ENCODE data around the gene E2F4. TPM values are rescaled to one million over a fixed set of nuclear protein-coding genes. Genes with fewer than 3 reads are reported as not detected.

The E2F4 gene
- total and polyA plus RNA-seq, 2 of the 13 experiments (the other 11 are each of a cell fraction or from before 2014, with no cell fraction given) = 84.8 to 91.2 TPM

DNA sequence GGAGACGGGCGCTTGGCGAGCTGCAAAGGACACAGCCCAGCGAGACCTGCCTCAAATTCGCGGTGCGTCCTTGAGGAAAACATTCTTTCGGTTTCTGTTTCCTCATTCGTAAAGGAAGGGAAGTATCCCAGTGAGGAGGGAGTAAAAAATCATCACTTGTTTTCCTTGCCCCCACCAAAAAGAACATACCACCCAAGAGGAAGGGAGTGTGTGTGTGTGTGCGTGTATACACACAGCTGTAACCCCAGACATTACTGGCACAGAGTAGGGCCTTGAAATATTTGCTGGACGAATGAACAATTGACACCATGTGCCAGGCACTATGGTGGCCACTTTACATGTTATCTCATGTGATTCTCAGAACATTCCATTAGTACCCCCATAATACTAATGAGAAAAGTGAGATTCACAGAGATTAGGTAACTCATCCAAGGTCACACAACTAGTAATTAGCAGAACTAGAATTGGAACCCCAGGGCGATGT, 6.3 kb upstream of the E2F4 start (continued):
- TF ChIP-seq, protein P1, sequence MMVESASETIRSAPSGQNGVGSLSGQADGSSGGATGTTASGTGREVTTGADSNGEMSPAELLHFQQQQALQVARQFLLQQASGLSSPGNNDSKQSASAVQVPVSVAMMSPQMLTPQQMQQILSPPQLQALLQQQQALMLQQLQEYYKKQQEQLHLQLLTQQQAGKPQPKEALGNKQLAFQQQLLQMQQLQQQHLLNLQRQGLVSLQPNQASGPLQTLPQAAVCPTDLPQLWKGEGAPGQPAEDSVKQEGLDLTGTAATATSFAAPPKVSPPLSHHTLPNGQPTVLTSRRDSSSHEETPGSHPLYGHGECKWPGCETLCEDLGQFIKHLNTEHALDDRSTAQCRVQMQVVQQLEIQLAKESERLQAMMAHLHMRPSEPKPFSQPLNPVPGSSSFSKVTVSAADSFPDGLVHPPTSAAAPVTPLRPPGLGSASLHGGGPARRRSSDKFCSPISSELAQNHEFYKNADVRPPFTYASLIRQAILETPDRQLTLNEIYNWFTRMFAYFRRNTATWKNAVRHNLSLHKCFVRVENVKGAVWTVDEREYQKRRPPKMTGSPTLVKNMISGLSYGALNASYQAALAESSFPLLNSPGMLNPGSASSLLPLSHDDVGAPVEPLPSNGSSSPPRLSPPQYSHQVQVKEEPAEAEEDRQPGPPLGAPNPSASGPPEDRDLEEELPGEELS (CRISPR knock-in tag; IDR thresholded peaks at IDR 0.05) = no peak
- TF ChIP-seq BRCA1 (CRISPR knock-in tag; IDR thresholded peaks at IDR 0.05) = no peak
- no peak for TF ChIP-seq TEAD3 (CRISPR knock-in tag; optimal IDR thresholded peaks at IDR 0.05; ENCODE audit: borderline replicate concordance)
- TF ChIP-seq MYC (CRISPR knock-in tag; IDR thresholded peaks at IDR 0.05; ENCODE audit: borderline replicate concordance) = no peak; the same call in 1 of the 2 replicates
- no peak for TF ChIP-seq NCOA1 (CRISPR knock-in tag; IDR thresholded peaks at IDR 0.05)
- TF ChIP-seq, protein P2, sequence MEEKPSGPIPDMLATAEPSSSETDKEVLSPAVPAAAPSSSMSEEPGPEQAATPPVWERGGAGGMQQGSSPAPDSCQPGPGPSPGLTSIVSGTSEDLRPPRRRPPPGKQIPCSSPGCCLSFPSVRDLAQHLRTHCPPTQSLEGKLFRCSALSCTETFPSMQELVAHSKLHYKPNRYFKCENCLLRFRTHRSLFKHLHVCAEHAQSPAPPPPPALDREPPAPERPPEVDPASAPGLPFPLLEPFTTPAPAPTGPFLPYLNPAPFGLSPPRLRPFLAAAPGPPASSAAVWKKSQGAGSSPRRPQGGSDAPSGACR (CRISPR knock-in tag; IDR thresholded peaks at IDR 0.05) = 0 out of 2 replicates have a peak, but pooled peaks have one; percentile 11
- no peak for TF ChIP-seq ZNF777 (CRISPR knock-in tag; IDR thresholded peaks at IDR 0.05)
- no peak for TF ChIP-seq LCORL (IDR thresholded peaks at IDR 0.05)
- peak; percentile 22; the same call in 1 of the 2 replicates for TF ChIP-seq LCORL (CRISPR knock-in tag; IDR thresholded peaks at IDR 0.05)
- TF ChIP-seq, protein P3, sequence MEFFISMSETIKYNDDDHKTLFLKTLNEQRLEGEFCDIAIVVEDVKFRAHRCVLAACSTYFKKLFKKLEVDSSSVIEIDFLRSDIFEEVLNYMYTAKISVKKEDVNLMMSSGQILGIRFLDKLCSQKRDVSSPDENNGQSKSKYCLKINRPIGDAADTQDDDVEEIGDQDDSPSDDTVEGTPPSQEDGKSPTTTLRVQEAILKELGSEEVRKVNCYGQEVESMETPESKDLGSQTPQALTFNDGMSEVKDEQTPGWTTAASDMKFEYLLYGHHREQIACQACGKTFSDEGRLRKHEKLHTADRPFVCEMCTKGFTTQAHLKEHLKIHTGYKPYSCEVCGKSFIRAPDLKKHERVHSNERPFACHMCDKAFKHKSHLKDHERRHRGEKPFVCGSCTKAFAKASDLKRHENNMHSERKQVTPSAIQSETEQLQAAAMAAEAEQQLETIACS (CRISPR knock-in tag; IDR thresholded peaks at IDR 0.05) = no peak
- no peak for TF ChIP-seq RXRB (CRISPR knock-in tag; IDR thresholded peaks at IDR 0.05; ENCODE audit: borderline replicate concordance)
- TF ChIP-seq, protein P4, sequence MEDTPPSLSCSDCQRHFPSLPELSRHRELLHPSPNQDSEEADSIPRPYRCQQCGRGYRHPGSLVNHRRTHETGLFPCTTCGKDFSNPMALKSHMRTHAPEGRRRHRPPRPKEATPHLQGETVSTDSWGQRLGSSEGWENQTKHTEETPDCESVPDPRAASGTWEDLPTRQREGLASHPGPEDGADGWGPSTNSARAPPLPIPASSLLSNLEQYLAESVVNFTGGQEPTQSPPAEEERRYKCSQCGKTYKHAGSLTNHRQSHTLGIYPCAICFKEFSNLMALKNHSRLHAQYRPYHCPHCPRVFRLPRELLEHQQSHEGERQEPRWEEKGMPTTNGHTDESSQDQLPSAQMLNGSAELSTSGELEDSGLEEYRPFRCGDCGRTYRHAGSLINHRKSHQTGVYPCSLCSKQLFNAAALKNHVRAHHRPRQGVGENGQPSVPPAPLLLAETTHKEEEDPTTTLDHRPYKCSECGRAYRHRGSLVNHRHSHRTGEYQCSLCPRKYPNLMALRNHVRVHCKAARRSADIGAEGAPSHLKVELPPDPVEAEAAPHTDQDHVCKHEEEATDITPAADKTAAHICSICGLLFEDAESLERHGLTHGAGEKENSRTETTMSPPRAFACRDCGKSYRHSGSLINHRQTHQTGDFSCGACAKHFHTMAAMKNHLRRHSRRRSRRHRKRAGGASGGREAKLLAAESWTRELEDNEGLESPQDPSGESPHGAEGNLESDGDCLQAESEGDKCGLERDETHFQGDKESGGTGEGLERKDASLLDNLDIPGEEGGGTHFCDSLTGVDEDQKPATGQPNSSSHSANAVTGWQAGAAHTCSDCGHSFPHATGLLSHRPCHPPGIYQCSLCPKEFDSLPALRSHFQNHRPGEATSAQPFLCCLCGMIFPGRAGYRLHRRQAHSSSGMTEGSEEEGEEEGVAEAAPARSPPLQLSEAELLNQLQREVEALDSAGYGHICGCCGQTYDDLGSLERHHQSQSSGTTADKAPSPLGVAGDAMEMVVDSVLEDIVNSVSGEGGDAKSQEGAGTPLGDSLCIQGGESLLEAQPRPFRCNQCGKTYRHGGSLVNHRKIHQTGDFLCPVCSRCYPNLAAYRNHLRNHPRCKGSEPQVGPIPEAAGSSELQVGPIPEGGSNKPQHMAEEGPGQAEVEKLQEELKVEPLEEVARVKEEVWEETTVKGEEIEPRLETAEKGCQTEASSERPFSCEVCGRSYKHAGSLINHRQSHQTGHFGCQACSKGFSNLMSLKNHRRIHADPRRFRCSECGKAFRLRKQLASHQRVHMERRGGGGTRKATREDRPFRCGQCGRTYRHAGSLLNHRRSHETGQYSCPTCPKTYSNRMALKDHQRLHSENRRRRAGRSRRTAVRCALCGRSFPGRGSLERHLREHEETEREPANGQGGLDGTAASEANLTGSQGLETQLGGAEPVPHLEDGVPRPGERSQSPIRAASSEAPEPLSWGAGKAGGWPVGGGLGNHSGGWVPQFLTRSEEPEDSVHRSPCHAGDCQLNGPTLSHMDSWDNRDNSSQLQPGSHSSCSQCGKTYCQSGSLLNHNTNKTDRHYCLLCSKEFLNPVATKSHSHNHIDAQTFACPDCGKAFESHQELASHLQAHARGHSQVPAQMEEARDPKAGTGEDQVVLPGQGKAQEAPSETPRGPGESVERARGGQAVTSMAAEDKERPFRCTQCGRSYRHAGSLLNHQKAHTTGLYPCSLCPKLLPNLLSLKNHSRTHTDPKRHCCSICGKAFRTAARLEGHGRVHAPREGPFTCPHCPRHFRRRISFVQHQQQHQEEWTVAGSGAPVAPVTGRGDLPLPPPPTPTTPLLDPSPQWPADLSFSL (CRISPR knock-in tag; IDR thresholded peaks at IDR 0.05) = no peak
- no peak for TF ChIP-seq ZNF83 (CRISPR knock-in tag; IDR thresholded peaks at IDR 0.05; ENCODE audit: borderline replicate concordance)
- TF ChIP-seq, protein P5, sequence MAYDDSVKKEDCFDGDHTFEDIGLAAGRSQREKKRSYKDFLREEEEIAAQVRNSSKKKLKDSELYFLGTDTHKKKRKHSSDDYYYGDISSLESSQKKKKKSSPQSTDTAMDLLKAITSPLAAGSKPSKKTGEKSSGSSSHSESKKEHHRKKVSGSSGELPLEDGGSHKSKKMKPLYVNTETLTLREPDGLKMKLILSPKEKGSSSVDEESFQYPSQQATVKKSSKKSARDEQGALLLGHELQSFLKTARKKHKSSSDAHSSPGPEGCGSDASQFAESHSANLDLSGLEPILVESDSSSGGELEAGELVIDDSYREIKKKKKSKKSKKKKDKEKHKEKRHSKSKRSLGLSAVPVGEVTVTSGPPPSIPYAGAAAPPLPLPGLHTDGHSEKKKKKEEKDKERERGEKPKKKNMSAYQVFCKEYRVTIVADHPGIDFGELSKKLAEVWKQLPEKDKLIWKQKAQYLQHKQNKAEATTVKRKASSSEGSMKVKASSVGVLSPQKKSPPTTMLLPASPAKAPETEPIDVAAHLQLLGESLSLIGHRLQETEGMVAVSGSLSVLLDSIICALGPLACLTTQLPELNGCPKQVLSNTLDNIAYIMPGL (CRISPR knock-in tag; IDR thresholded peaks at IDR 0.05; ENCODE audit: borderline replicate concordance in 1 of 2, low read depth in 1 of 2) = no peak
- TF ChIP-seq MAFF (IDR thresholded peaks at IDR 0.05; ENCODE audit: low read depth, low read length) = no peak
- TF ChIP-seq RFX3 (CRISPR knock-in tag; IDR thresholded peaks at IDR 0.05) = no peak
- no peak for TF ChIP-seq ZNF569 (CRISPR knock-in tag; IDR thresholded peaks at IDR 0.05; ENCODE audit: borderline replicate concordance)
- no peak for TF ChIP-seq ETV6 (CRISPR knock-in tag; conservative IDR thresholded peaks at IDR 0.05)
